Activated naive CD8-positive, alpha-beta T cell treated with anti-CD3 and anti-CD28 coated beads, Interleukin-2, amount 10 ng/mL, durations not matched to agents 7 days and 5 days (primary cell): ENCODE measurements around the gene TCP11L1. TPM values are rescaled to one million over a fixed set of nuclear protein-coding genes. Genes with fewer than 3 reads are reported as not detected.

Experiments
- ATAC-seq: fragments of 150-1000 bp; cut with Tn5 transposase; one replicate; pipeline ENCODE4 v1.10.0; 2021; ENCODE audit warnings: low read depth, moderate library complexity
- POLR2A ChIA-PET: fragments of 350-600 bp; sonication (Branson Sonifier 250); formaldehyde crosslinking; loops from one replicate; lab custom pipeline; 2021; ENCODE audit warnings: antibody characterized with exemption; lab: Charles Lee
- DNase-seq: peaks from one replicate; pipeline ENCODE4 v3.0.0; 2021
- H3K27ac Mint-ChIP-seq: one replicate; pipeline ENCODE4 v1.8.0; 2022; ENCODE audit warnings: mild to moderate bottlenecking, mixed read lengths
- H3K27me3 Mint-ChIP-seq: one replicate; pipeline ENCODE4 v1.8.0; 2022; ENCODE audit warnings: mild to moderate bottlenecking, moderate library complexity, mixed read lengths
- H3K36me3 Mint-ChIP-seq: one replicate; pipeline ENCODE4 v1.8.0; 2021; ENCODE audit warnings: mild to moderate bottlenecking, mixed read lengths
- H3K4me1 Mint-ChIP-seq: one replicate; pipeline ENCODE4 v1.8.0; 2021; ENCODE audit warnings: mixed read lengths
- H3K4me3 Mint-ChIP-seq: one replicate; pipeline ENCODE4 v1.8.0; 2022; ENCODE audit warnings: mild to moderate bottlenecking, moderate library complexity, mixed read lengths
- H3K9me3 Mint-ChIP-seq: one replicate; pipeline ENCODE4 v1.8.0; 2021; ENCODE audit warnings: mixed read lengths
- total RNA-seq, 2 experiments: library from RNA; stranded (reverse); gene quantifications; one replicate each; pipeline ENCODE4 v1.2.3, GENCODE V29; 2021

TCP11L1 gene
- total RNA-seq, 2 experiments from 2014 or later = 21.2 to 21.5 TPM

GRCh38 chr11:33063326-33063881 is 24.0 kb downstream of the TCP11L1 start:
- DNase-seq (no peak), ATAC-seq (peak; percentile 38)
- H3K27me3 Mint-ChIP-seq = no peaks in the 10 kb centered on the region
- POLR2A ChIA-PET = interaction anchor here (0.6 to 1.4 kb wide), 2 partner anchors 48 to 102 kb away, joined by 3 read pairs; no protein-coding TSS in a partner anchor
- no peak overlapping the region for H3K4me3 Mint-ChIP-seq
- peaks cover 17% of the 10 kb centered on the region for H3K4me1 Mint-ChIP-seq
- no peak overlapping the region for H3K27ac Mint-ChIP-seq
- H3K9me3 Mint-ChIP-seq = no peaks in the 10 kb centered on the region
- peaks cover 19% of the 10 kb centered on the region for H3K36me3 Mint-ChIP-seq

DNA sequence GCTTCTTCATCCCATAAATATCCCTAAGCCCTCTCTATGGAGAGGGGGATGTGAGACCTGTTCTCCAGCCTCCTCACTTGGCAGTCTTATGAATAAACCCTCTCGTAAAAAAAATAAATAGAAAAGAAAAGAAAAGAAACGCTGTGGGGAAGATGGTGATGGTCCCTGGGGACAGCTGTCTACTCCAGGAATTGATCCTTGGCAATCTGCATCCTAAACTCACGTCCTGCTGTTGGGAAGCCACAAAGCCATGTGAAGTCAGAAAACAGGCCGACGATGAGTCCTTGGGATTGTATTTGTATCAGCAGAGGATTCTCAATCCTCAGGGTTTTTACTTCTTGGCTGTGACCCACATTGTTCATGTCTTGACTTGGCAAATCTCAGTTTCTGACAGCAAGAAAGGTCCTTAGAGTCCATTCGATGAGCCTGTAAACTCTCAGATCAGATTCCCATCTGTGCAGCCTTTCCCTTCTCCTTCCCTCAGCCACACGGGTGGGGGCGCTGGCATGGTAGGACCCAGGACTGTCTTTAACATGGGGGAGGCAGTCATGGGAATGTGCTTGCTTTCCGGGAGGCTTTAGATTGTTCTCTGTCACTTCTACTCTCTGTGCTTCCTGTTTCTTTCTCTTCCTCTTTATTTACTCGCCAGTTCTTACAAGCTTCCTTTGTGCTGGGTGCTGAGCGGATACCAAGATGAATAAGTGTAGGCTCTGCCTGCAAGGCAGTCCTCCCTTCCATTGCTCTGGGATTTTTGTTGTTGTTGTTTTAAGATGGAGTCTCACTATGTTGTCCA is 24.9 kb downstream of the TCP11L1 start:
- Mint-ChIP-seq H3K27ac (no peak overlapping the region), H3K9me3 (no peaks in the 10 kb centered on the region), H3K36me3 (peaks cover 16% of the 10 kb centered on the region), H3K27me3 (no peaks in the 10 kb centered on the region), H3K4me3 (no peak overlapping the region), H3K4me1 (peaks cover 14% of the 10 kb centered on the region)
- DNase-seq (no peak), ATAC-seq (no peak)
- POLR2A ChIA-PET = interaction anchor here (0.6 to 1.4 kb wide), 2 partner anchors 49 to 103 kb away, joined by 3 read pairs; no protein-coding TSS in a partner anchor

DNA sequence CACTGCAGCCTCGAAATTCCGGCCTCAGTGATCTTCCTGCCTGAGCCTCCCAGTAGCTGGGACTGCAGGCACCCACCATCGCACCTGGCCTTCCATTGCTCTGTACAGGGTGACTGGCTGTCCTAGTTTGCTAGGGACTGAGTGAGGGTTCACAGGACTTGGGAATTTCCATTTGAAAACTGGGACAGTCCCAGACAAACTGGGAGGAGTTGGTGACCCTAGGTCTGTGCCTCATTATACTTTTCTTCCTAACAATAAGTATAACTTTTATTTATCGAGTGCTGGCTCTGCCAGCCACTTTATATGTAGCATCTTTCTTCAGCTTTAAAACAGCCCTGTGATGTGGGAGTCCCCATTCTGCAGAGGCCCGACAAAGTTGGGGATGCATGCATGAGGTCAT is 25.5 kb downstream of the TCP11L1 start:
- POLR2A ChIA-PET = interaction anchor here (0.9 kb wide), 1 partner anchor 26 kb away, joined by 4 read pairs; no protein-coding TSS in a partner anchor
- Mint-ChIP-seq H3K27me3 (no peaks in the 10 kb centered on the region), H3K27ac (no peak overlapping the region), H3K9me3 (no peaks in the 10 kb centered on the region), H3K4me1 (peaks cover 13% of the 10 kb centered on the region), H3K4me3 (no peak overlapping the region), H3K36me3 (peaks cover 12% of the 10 kb centered on the region)
- ATAC-seq (no peak), DNase-seq (no peak)

GRCh38 chr11:33065445-33066178 is 26.2 kb downstream of the TCP11L1 start:
- Mint-ChIP-seq H3K4me3 (no peak overlapping the region), H3K4me1 (peaks cover 13% of the 10 kb centered on the region), H3K27ac (no peak overlapping the region), H3K36me3 (peaks cover 12% of the 10 kb centered on the region), H3K27me3 (no peaks in the 10 kb centered on the region), H3K9me3 (no peaks in the 10 kb centered on the region)
- ATAC-seq (peak; percentile 83), DNase-seq (peak; percentile 80)
- POLR2A ChIA-PET = interaction anchor here (0.9 kb wide), 1 partner anchor 27 kb away, joined by 4 read pairs; no protein-coding TSS in a partner anchor

DNA sequence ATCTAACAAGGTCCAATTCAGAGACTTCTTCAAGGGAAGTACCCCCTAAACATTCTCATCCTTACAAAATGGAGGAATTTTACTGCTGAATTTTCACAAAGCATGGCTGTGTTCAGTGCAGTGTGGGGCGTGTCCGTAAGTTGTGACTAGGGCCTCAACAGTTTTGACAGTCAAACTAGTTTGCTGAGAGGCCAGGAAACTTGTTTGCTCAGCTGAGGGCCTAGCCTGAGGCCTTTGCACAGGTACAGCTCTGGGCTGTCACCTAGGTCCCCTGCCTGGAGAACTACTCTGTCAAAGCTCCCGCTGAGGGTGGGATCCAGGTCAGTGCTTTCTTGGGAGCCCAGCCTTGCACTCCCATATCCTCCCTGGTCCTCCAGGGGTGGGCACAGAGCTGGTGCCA is 27.9 kb downstream of the TCP11L1 start:
- H3K9me3 Mint-ChIP-seq = no peaks in the 10 kb centered on the region
- peaks cover 13% of the 10 kb centered on the region for H3K4me1 Mint-ChIP-seq
- POLR2A ChIA-PET = interaction anchor here (0.7 kb wide), 1 partner anchor 508 kb away, joined by 3 read pairs; no protein-coding TSS in a partner anchor
- no peaks in the 10 kb centered on the region for H3K27me3 Mint-ChIP-seq
- peaks cover 16% of the 10 kb centered on the region for H3K36me3 Mint-ChIP-seq
- no peak for DNase-seq
- H3K4me3 Mint-ChIP-seq = no peak overlapping the region
- H3K27ac Mint-ChIP-seq = no peak overlapping the region
- no peak for ATAC-seq

- Mint-ChIP-seq H3K27ac (no peak overlapping the region), H3K36me3 (peaks cover 18% of the 10 kb centered on the region), H3K9me3 (no peaks in the 10 kb centered on the region), H3K4me1 (peaks cover 5% of the 10 kb centered on the region), H3K27me3 (no peaks in the 10 kb centered on the region), H3K4me3 (no peak overlapping the region)
- ATAC-seq (no peak), DNase-seq (no peak)
- POLR2A ChIA-PET = no interaction called here
These were observed 29.4 kb downstream of the TCP11L1 start for GRCh38 chr11:33068611-33069340.

DNA sequence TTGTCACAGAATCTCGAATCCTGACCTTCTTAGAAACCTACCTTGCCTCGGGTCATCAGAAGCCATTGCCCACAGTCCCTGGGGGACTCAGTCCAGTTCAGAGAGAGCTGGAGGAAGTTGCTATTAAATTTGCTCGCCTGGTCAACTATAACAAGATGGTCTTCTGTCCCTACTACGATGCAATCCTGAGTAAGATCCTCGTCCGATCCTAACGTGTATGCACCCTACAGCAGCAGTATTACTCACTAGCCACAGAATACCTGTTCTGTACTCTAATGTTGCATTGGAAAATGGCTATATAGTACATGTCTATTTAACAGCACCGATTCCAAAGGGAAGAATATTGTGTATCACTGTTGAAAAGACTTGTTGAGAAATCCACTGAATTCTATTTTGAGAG is 33.1 kb downstream of the TCP11L1 start:
- Mint-ChIP-seq H3K4me3 (no peak overlapping the region), H3K27me3 (no peaks in the 10 kb centered on the region), H3K4me1 (no peaks in the 10 kb centered on the region), H3K9me3 (no peaks in the 10 kb centered on the region), H3K27ac (no peak overlapping the region), H3K36me3 (peaks cover 29% of the 10 kb centered on the region)
- no peak for ATAC-seq
- POLR2A ChIA-PET = no interaction called here
- DNase-seq = no peak

- Mint-ChIP-seq H3K4me1 (peaks cover 2% of the 10 kb centered on the region), H3K9me3 (no peaks in the 10 kb centered on the region), H3K27ac (no peak overlapping the region), H3K27me3 (no peaks in the 10 kb centered on the region), H3K4me3 (no peak overlapping the region), H3K36me3 (peaks cover 27% of the 10 kb centered on the region)
- no peak for DNase-seq
- no peak for ATAC-seq
- POLR2A ChIA-PET = interaction anchor here (0.6 kb wide), 1 partner anchor 352 kb away, joined by 3 read pairs; no protein-coding TSS in a partner anchor
These were observed 44.5 kb downstream of the TCP11L1 start for GRCh38 chr11:33083918-33084317.

DNA sequence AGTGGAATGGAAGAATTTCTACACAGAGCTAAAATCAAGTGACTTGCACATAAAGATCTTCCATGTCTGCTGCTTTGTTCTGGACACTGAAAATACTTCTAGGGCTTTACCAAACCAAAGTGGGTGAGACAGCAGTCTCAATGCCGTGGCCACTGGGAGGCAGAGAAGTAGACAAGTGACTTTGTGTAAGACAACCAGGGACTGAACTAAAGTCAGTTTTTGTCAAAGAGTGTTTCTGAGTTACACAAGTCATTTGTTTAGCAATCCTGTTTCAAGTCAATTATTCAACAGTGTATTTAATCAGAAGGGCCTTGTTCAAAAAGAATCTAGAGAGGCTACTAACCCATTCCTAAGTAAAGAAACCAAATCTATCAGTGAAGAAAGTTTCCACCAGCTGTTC is 46.6 kb downstream of the TCP11L1 start:
- Mint-ChIP-seq H3K4me3 (no peak overlapping the region), H3K27ac (no peak overlapping the region), H3K27me3 (no peaks in the 10 kb centered on the region), H3K36me3 (peaks cover 32% of the 10 kb centered on the region), H3K4me1 (no peaks in the 10 kb centered on the region), H3K9me3 (no peaks in the 10 kb centered on the region)
- no peak for ATAC-seq
- DNase-seq = no peak
- POLR2A ChIA-PET = no interaction called here

GRCh38 chr11:33089776-33090175 is 50.4 kb downstream of the TCP11L1 start:
- no peaks in the 10 kb centered on the region for H3K4me1 Mint-ChIP-seq
- H3K9me3 Mint-ChIP-seq = no peaks in the 10 kb centered on the region
- peaks cover 24% of the 10 kb centered on the region for H3K36me3 Mint-ChIP-seq
- H3K27ac Mint-ChIP-seq = no peak overlapping the region
- POLR2A ChIA-PET = no interaction called here
- ATAC-seq (no peak), DNase-seq (no peak)
- no peaks in the 10 kb centered on the region for H3K27me3 Mint-ChIP-seq
- no peak overlapping the region for H3K4me3 Mint-ChIP-seq

DNA sequence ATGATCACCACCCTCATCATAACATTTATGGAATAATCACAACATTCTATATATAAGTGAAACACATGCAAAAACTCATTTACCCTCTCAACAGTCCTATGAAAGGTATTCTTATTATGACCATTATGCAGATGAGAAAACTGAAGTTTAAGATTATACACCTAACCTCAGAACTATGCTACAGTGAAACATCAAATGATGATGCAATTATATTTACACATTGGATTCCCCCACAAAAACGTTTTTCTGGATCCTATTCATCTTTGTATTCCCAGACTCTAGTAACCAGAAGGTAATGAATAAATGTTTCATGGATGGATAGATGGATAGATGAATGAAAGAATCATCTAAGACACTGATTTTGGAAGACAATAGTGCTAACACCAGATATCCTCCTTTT is 54.8 kb downstream of the TCP11L1 start:
- Mint-ChIP-seq H3K4me1 (no peaks in the 10 kb centered on the region), H3K27ac (no peak overlapping the region), H3K4me3 (no peak overlapping the region), H3K9me3 (no peaks in the 10 kb centered on the region), H3K27me3 (no peaks in the 10 kb centered on the region), H3K36me3 (peaks cover 24% of the 10 kb centered on the region)
- no peak for DNase-seq
- POLR2A ChIA-PET = no interaction called here
- ATAC-seq = no peak

GRCh38 chr11:33103836-33104235 is 64.5 kb downstream of the TCP11L1 start:
- H3K36me3 Mint-ChIP-seq = peaks cover 32% of the 10 kb centered on the region
- no peak overlapping the region for H3K27ac Mint-ChIP-seq
- no peak for ATAC-seq
- H3K27me3 Mint-ChIP-seq = no peaks in the 10 kb centered on the region
- no peaks in the 10 kb centered on the region for H3K4me1 Mint-ChIP-seq
- H3K4me3 Mint-ChIP-seq = no peak overlapping the region
- POLR2A ChIA-PET = interaction anchor here (0.7 kb wide), 1 partner anchor 79 kb away, joined by 4 read pairs; no protein-coding TSS in a partner anchor
- H3K9me3 Mint-ChIP-seq = peaks cover 3% of the 10 kb centered on the region
- no peak for DNase-seq
